Breast epithelium (tissue), 3 donors: Measurements from ENCODE around the gene ADAM8.

Source experiments
- CTCF ChIP-seq, 3 donors: fragments of 450-650 bp; IDR thresholded peaks; one replicate each; pipeline ENCODE4 v1.5.1; 2016 to 2017; ENCODE audit warnings: antibody characterized with exemption in 3 of 3, mild to moderate bottlenecking in 3 of 3, moderate library complexity in 3 of 3
- POLR2AphosphoS5 ChIP-seq, 3 donors: sonication (generic); formaldehyde crosslinking; IDR thresholded peaks; one replicate each; pipeline ENCODE4 v1.6.1; 2017; ENCODE audit warnings: antibody characterized with exemption in 3 of 3

GRCh38 chr10:133275684-133276092 lies 980 bp downstream of the ADAM8 start:
- TF ChIP-seq POLR2AphosphoS5 (IDR thresholded peaks at IDR 0.05) (no peak), CTCF (IDR thresholded peaks at IDR 0.05) (no peak)
